K562 (cell line): ENCODE measurements around the gene WDR93. TPM values are rescaled to one million over a fixed set of nuclear protein-coding genes. Genes with fewer than 3 reads are reported as not detected.

Experiments used
- ATAC-seq: fragments of 200-7000 bp; cut with Tn5 transposase; 3 replicates; pipeline ENCODE4 v1.9.1; 2020; ENCODE audit warnings: moderate library complexity
- BruUV-seq: library from RNA; stranded (reverse); fragments of 400-500 nt; replicated peaks from 2 replicates; lab custom pipeline; 2021; lab: Mats Ljungman, UMichigan
- CTCF ChIA-PET: fragments of 300-600 bp; formaldehyde crosslinking; extraction: SDS; loops from one replicate; lab custom pipeline; 2021; ENCODE audit warnings: low intra/inter-chr PET ratio; lab: Yijun Ruan, JAX
- POLR2A ChIA-PET: fragments of 300-600, 350-650 bp; sonication (Branson Sonifier 250); formaldehyde crosslinking; extraction: SDS; loops from one replicate; lab custom pipeline; 2021; ENCODE audit warnings: antibody characterized with exemption, inconsistent platforms; lab: Yijun Ruan, JAX
- DNase-seq, 4 experiments: peaks; one replicate each; pipeline versions ENCODE4 v3.0.0 to v3.0.0-alpha.2; 2011 to 2018; ENCODE audit warnings: low spot score in 3 of 4, mixed read lengths in 3 of 4; ENCODE audit errors: extremely low read depth in 1 of 4
- FAIRE-seq: peaks from 2 replicates; lab custom pipeline; 2011; peaks lifted over from hg19 to GRCh38; lab: Jason Lieb, UNC
- H2AFZ ChIP-seq: 2 replicates; pipeline ENCODE4 v1.6.0; 2011; ENCODE audit warnings: low read depth, low read length, control low read depth, inconsistent platforms
- H3K27ac ChIP-seq: fragments of 200-600 bp; 3 replicates; pipeline ENCODE4 v1.8.0; 2011; ENCODE audit warnings: low read depth, mild to moderate bottlenecking, control low read depth, inconsistent platforms, low read length, moderate library complexity, mixed read lengths; ENCODE audit errors: extremely low read depth
- H3K27me3 ChIP-seq, 2 experiments: fragments of 300-600 bp in 1 of 2; 2 replicates in 1 of 2; 3 replicates in 1 of 2; pipeline versions ENCODE4 v1.6.0 to v1.8.0; 2011; ENCODE audit warnings: inconsistent platforms in 2 of 2, low read length in 2 of 2, mild to moderate bottlenecking in 1 of 2, mixed read lengths in 1 of 2, moderate library complexity in 1 of 2; ENCODE audit not compliant: control insufficient read depth in 2 of 2, insufficient read depth in 2 of 2
- H3K36me3 ChIP-seq: fragments of 300-600 bp; 3 replicates; pipeline ENCODE4 v1.8.0; 2011; ENCODE audit warnings: mild to moderate bottlenecking, low read length, inconsistent platforms; ENCODE audit not compliant: control insufficient read depth, insufficient read depth
- H3K4me1 ChIP-seq, 2 experiments: fragments of 200-600 bp in 1 of 2; replicated peaks in 1 of 2; 2 replicates in 1 of 2; 3 replicates in 1 of 2; pipeline versions ENCODE4 v1.5.1 to v1.8.0; 2011; ENCODE audit warnings: inconsistent platforms in 2 of 2, low read length in 2 of 2, mild to moderate bottlenecking in 1 of 2, mixed read lengths in 1 of 2, moderate library complexity in 1 of 2; ENCODE audit not compliant: control insufficient read depth in 2 of 2, insufficient read depth in 2 of 2
- H3K4me2 ChIP-seq: 2 replicates; pipeline ENCODE4 v1.6.1; 2011; ENCODE audit warnings: low read length, control low read depth, inconsistent platforms, mixed read lengths; ENCODE audit not compliant: insufficient read depth
- H3K4me3 ChIP-seq: fragments of 200-600 bp; sonication (generic), shearing (Covaris generic); 2 replicates; pipeline ENCODE4 v1.5.1; 2016; ENCODE audit warnings: control low read depth, inconsistent platforms
- H3K79me2 ChIP-seq: fragments of 200-600 bp; 3 replicates; pipeline ENCODE4 v1.8.0; 2011; ENCODE audit warnings: low read length, inconsistent platforms; ENCODE audit not compliant: control insufficient read depth, insufficient read depth
- H3K9ac ChIP-seq, 2 experiments: 2 replicates each; pipeline versions ENCODE4 v1.6.0 to v1.6.1; 2011; ENCODE audit warnings: low read depth in 2 of 2, low read length in 2 of 2, control low read depth in 1 of 2, inconsistent platforms in 1 of 2, mild to moderate bottlenecking in 1 of 2, mixed read lengths in 1 of 2; ENCODE audit not compliant: insufficient read depth in 1 of 2
- H3K9me1 ChIP-seq: one replicate; pipeline ENCODE4 v1.6.0; 2011; ENCODE audit warnings: inconsistent platforms, mild to moderate bottlenecking, low read length, moderate library complexity; ENCODE audit not compliant: control insufficient read depth, insufficient read depth
- H3K9me3 ChIP-seq: replicated peaks from 2 replicates; pipeline ENCODE4 v1.5.1; 2011; ENCODE audit warnings: low read depth, low read length, inconsistent platforms; ENCODE audit not compliant: control insufficient read depth, insufficient read depth
- H4K20me1 ChIP-seq: replicated peaks from 2 replicates; pipeline ENCODE4 v1.6.1; 2011; ENCODE audit warnings: low read length, inconsistent platforms, mixed read lengths; ENCODE audit not compliant: control insufficient read depth, insufficient read depth
- ARID1B ChIP-seq: fragments of 450-650 bp; IDR thresholded peaks from 2 replicates; pipeline ENCODE4 v1.6.1; 2016; ENCODE audit warnings: antibody characterized with exemption, mild to moderate bottlenecking, inconsistent platforms
- BRF1 ChIP-seq: IDR thresholded peaks from 3 replicates; pipeline ENCODE4 v1.6.1; 2011; ENCODE audit warnings: borderline replicate concordance, mild to moderate bottlenecking; ENCODE audit not compliant: insufficient read length; ENCODE audit errors: extremely low read depth
- CAMTA2 ChIP-seq: fragments of 250-450 bp; sonication (Bioruptor Pico); conservative IDR thresholded peaks from 2 replicates; pipeline ENCODE4 v1.5.1; 2022
- GABPB1 ChIP-seq: sonication (generic); formaldehyde crosslinking; IDR thresholded peaks from 2 replicates; pipeline ENCODE4 v1.8.0; 2022; ENCODE audit warnings: mild to moderate bottlenecking, missing genetic modification reagents
- KHSRP ChIP-seq: fragments of 450-650 bp; IDR thresholded peaks from 2 replicates; pipeline ENCODE4 v1.6.1; 2017
- LEF1 ChIP-seq: fragments of 450-650 bp; IDR thresholded peaks from 2 replicates; pipeline ENCODE4 v1.6.1; 2016; ENCODE audit warnings: mild to moderate bottlenecking
- NCOR1 ChIP-seq: fragments of 450-650 bp; IDR thresholded peaks from 2 replicates; pipeline ENCODE4 v1.6.1; 2016; ENCODE audit warnings: mild to moderate bottlenecking, moderate library complexity
- SMC3 ChIP-seq: conservative IDR thresholded peaks from 2 replicates; pipeline ENCODE4 v1.6.1; 2011; ENCODE audit warnings: low read depth, low read length, improper control_type of control experiment; ENCODE audit not compliant: insufficient read depth
- TCFL5 ChIP-seq: fragments of 250-450 bp; sonication (Bioruptor Pico); conservative IDR thresholded peaks from 2 replicates; pipeline ENCODE4 v1.6.1; 2021; ENCODE audit warnings: mild to moderate bottlenecking, moderate library complexity, matching md5 sums
- TEAD1 ChIP-seq, 2 experiments: fragments of 450-650 bp in 1 of 2; sonication (generic) in 1 of 2; formaldehyde crosslinking; IDR thresholded peaks; 2 replicates each; pipeline versions ENCODE4 v1.4.0 to v1.8.0; 2020 to 2022; ENCODE audit warnings: mild to moderate bottlenecking in 2 of 2, missing genetic modification reagents in 1 of 2
- TRIM28 ChIP-seq: fragments of 450-650 bp; IDR thresholded peaks from 2 replicates; pipeline ENCODE4 v1.6.1; 2017
- U2AF2 ChIP-seq: fragments of 200-400 bp; formaldehyde crosslinking; optimal IDR thresholded peaks from 2 replicates; pipeline ENCODE3; 2017; ENCODE audit warnings: low read depth, mild to moderate bottlenecking, low read length
- WGBS: fragments of 100-300 bp; shearing (Covaris generic); methylation state at CpG from one replicate; pipeline ENCODE4 v1.1.6; 2016; ENCODE audit warnings: low coverage, mixed read lengths; ENCODE audit not compliant: insufficient coverage; ENCODE audit errors: missing lambda C conversion rate; 5-methylcytosine and 5-hydroxymethylcytosine counted together
- in situ Hi-C: fragments of 300-500 bp; cut with MboI; formaldehyde crosslinking; loops from 4 replicates; pipeline ENCODE4 v1.15.0; 2018; ENCODE audit warnings: inconsistent platforms, mixed read lengths
- intact Hi-C: fragments of 100-400 bp; cut with micrococcal nuclease; formaldehyde crosslinking; loops from 2 replicates; pipeline ENCODE4 v1.14.2; 2022
- polyA plus RNA-seq, 8 experiments: library from polyadenylated mRNA; depleted of rRNA in 4 of 8; stranded (reverse) in 5 of 8; unstranded in 3 of 8; fragments of >200 nt; fragmentation: Nextera tagmentation in 2 of 8; fragmentation: Illumina TruSeq in 1 of 8; extraction: Ambion mirVana in 2 of 8; extraction: Trizol in 1 of 8; gene quantifications; 2 replicates each; pipeline versions ENCODE4 v1.2.1 to v1.2.3, GENCODE V29; 2011 to 2014; ENCODE audit warnings: inconsistent platforms in 1 of 8, missing spikeins in 1 of 8
- total RNA-seq, 7 experiments: library from RNA; depleted of rRNA in 6 of 7; stranded (reverse); fragments of >200 nt in 6 of 7; fragmentation: Illumina TruSeq in 2 of 7; extraction: Trizol in 2 of 7; gene quantifications; 2 replicates each; pipeline versions ENCODE4 v1.2.1 to v1.2.3, GENCODE V29; 2011 to 2021; ENCODE audit warnings: low replicate concordance in 1 of 7
- TF ChIP-seq, protein P1 (sequence below): fragments of 250-450 bp; sonication (Bioruptor Pico); IDR thresholded peaks from 2 replicates; pipeline ENCODE4 v1.4.0; 2020
- TF ChIP-seq, protein P2 (sequence below): sonication (generic); formaldehyde crosslinking; IDR thresholded peaks from 2 replicates; pipeline ENCODE4 v1.9.0; 2022; ENCODE audit warnings: mild to moderate bottlenecking, missing genetic modification reagents
- TF ChIP-seq, protein P3 (sequence below): fragments of 450-650 bp; IDR thresholded peaks from 2 replicates; pipeline ENCODE4 v1.6.1; 2016; ENCODE audit warnings: low read depth, mild to moderate bottlenecking, moderate library complexity

The WDR93 gene
- total and polyA plus RNA-seq, 9 of the 15 experiments (the other 6 are each of a cell fraction or from before 2014, with no cell fraction given), result not detected

DNA sequence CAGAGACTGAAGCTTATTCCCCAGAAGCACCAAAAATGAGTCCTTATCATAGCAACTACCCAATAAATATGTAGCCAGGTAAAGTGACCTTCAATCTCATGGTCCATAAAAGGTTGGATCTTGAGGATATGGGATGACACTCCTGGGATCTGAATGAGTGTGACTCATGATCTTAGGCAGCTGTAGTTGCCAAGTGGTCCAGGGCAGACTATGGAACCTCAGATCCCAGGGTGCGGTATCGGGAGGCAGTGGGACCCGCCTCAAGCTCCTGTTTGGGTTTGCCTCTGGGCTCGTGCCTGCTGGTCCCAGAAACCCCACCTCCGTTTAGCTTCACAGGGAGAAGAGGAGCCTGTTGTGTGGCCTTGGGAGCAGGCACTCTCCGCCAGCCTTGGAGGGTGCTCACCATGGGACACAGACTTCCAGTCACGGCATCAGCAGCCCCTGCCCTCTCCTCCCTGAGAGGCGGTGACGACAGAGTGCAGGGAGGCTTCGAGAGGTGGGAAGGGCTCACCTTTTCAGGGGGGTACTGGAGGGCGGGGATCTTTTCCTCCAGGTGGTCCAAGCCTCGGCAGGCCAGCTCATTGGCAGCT lies 19.5 kb upstream of the WDR93 start (continued):
- no peak for TF ChIP-seq NCOR1
- TF ChIP-seq CAMTA2 (CRISPR knock-in tag), result no peak
- TF ChIP-seq GABPB1 (CRISPR knock-in tag), result no peak
- no peak for TF ChIP-seq KHSRP

DNA sequence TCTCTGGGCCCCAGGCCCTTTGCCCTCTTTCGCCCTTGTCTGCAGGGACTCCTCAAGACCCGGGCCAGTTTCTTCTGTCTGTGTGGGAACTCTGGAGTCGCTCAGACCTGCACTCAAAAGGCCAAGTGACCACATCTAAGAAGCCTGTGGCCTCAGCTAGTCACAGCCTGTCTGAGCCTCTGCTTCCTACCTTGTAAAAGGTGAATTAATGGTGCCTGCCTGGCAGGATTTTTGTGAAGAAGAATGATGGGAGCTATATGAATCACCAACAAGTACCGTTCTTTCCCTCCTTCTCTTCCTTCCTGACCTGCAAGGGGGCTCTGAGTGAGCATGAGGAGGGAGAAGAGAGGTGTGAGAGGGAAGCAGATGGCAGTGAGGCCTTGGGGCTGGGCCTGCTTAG lies 18.9 kb upstream of the WDR93 start:
- ChIA-PET CTCF (no interaction called here), POLR2A (interaction anchor here (0.6 kb wide), 1 partner anchor 70 kb away, joined by 3 read pairs; no protein-coding TSS in a partner anchor)
- in situ Hi-C loops, result no loop called here
- Histone ChIP-seq H3K27me3 (peaks cover 16 to 64% of the 10 kb centered on the region in 2 experiments), H3K4me2 (no peak overlapping the region), H3K27ac (no peak overlapping the region), H3K9me3 (no peaks in the 10 kb centered on the region), H2AFZ (no peak overlapping the region), H3K4me3 (no peak overlapping the region), H4K20me1 (peaks cover 2% of the 10 kb centered on the region; the same call in 1 of the 2 replicates), H3K36me3 (no peaks in the 10 kb centered on the region), H3K79me2 (no peaks in the 10 kb centered on the region), H3K4me1 (peaks cover 0 to 18% of the 10 kb centered on the region in 2 experiments; a peak in 3 of 5 replicates), H3K9ac (no peak overlapping the region), H3K9me1 (no peaks in the 10 kb centered on the region)
- no peak for DNase-seq
- intact Hi-C loops, result no loop called here
- no peak for FAIRE-seq
- 2% methylated on average over 4 of the region's 4 CpGs for WGBS
- no peak for TF ChIP-seq U2AF2
- no peak for TF ChIP-seq BRF1
- TF ChIP-seq ARID1B, result no peak
- TF ChIP-seq LEF1, result no peak
- TF ChIP-seq TRIM28, result no peak
- TF ChIP-seq TEAD1 (CRISPR knock-in tag; IDR thresholded peaks at IDR 0.05), result no peak
- TF ChIP-seq, protein P1, sequence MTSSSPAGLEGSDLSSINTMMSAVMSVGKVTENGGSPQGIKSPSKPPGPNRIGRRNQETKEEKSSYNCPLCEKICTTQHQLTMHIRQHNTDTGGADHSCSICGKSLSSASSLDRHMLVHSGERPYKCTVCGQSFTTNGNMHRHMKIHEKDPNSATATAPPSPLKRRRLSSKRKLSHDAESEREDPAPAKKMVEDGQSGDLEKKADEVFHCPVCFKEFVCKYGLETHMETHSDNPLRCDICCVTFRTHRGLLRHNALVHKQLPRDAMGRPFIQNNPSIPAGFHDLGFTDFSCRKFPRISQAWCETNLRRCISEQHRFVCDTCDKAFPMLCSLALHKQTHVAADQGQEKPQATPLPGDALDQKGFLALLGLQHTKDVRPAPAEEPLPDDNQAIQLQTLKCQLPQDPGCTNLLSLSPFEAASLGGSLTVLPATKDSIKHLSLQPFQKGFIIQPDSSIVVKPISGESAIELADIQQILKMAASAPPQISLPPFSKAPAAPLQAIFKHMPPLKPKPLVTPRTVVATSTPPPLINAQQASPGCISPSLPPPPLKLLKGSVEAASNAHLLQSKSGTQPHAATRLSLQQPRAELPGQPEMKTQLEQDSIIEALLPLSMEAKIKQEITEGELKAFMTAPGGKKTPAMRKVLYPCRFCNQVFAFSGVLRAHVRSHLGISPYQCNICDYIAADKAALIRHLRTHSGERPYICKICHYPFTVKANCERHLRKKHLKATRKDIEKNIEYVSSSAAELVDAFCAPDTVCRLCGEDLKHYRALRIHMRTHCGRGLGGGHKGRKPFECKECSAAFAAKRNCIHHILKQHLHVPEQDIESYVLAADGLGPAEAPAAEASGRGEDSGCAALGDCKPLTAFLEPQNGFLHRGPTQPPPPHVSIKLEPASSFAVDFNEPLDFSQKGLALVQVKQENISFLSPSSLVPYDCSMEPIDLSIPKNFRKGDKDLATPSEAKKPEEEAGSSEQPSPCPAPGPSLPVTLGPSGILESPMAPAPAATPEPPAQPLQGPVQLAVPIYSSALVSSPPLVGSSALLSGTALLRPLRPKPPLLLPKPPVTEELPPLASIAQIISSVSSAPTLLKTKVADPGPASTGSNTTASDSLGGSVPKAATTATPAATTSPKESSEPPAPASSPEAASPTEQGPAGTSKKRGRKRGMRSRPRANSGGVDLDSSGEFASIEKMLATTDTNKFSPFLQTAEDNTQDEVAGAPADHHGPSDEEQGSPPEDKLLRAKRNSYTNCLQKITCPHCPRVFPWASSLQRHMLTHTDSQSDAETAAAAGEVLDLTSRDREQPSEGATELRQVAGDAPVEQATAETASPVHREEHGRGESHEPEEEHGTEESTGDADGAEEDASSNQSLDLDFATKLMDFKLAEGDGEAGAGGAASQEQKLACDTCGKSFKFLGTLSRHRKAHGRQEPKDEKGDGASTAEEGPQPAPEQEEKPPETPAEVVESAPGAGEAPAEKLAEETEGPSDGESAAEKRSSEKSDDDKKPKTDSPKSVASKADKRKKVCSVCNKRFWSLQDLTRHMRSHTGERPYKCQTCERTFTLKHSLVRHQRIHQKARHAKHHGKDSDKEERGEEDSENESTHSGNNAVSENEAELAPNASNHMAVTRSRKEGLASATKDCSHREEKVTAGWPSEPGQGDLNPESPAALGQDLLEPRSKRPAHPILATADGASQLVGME (CRISPR knock-in tag), result no peak
- no peak for TF ChIP-seq TCFL5 (CRISPR knock-in tag)
- TF ChIP-seq, protein P2, sequence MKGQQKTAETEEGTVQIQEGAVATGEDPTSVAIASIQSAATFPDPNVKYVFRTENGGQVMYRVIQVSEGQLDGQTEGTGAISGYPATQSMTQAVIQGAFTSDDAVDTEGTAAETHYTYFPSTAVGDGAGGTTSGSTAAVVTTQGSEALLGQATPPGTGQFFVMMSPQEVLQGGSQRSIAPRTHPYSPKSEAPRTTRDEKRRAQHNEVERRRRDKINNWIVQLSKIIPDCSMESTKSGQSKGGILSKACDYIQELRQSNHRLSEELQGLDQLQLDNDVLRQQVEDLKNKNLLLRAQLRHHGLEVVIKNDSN, result no peak
- TF ChIP-seq, protein P3, sequence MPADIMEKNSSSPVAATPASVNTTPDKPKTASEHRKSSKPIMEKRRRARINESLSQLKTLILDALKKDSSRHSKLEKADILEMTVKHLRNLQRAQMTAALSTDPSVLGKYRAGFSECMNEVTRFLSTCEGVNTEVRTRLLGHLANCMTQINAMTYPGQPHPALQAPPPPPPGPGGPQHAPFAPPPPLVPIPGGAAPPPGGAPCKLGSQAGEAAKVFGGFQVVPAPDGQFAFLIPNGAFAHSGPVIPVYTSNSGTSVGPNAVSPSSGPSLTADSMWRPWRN, result no peak
- TF ChIP-seq SMC3, result no peak
- BruUV-seq, result no TSS peak
- ATAC-seq, result no peak
